Neural progenitor cell (in vitro differentiated cells): Measurements from ENCODE around the gene NR1D2. TPM values are rescaled to one million over a fixed set of nuclear protein-coding genes. Genes with fewer than 3 reads are reported as not detected.

Source experiments
- DNase-seq: peaks from one replicate; pipeline ENCODE4 v3.0.0-alpha.2; 2016; ENCODE audit warnings: low spot score
- H2AFZ ChIP-seq: fragments of 200-600 bp; sonication (generic); replicated peaks from 2 replicates; pipeline ENCODE4 v1.6.1; 2016; ENCODE audit warnings: antibody characterized with exemption
- H3F3A ChIP-seq: fragments of 200-600 bp; sonication (generic); 2 replicates; pipeline ENCODE4 v1.6.1; 2016; ENCODE audit warnings: antibody characterized with exemption, low read depth
- H3K27ac ChIP-seq: fragments of 200-600 bp; sonication (generic); 2 replicates; pipeline ENCODE4 v1.5.1; 2016; ENCODE audit warnings: mild to moderate bottlenecking
- H3K27me3 ChIP-seq: fragments of 200-600 bp; sonication (generic); 2 replicates; pipeline ENCODE4 v1.6.1; 2016; ENCODE audit warnings: mild to moderate bottlenecking, moderate library complexity
- H3K36me3 ChIP-seq: fragments of 200-600 bp; sonication (generic); 2 replicates; pipeline ENCODE4 v1.5.1; 2016
- H3K4me1 ChIP-seq: fragments of 200-600 bp; sonication (generic); 2 replicates; pipeline ENCODE4 v1.6.1; 2016; ENCODE audit warnings: mixed run types
- H3K4me2 ChIP-seq: fragments of 200-600 bp; sonication (generic); 2 replicates; pipeline ENCODE4 v1.6.1; 2016
- H3K4me3 ChIP-seq: fragments of 200-600 bp; sonication (generic); 2 replicates; pipeline ENCODE4 v1.5.1; 2016
- H3K79me2 ChIP-seq: fragments of 200-600 bp; sonication (generic); 2 replicates; pipeline ENCODE4 v1.6.1; 2016; ENCODE audit warnings: low read depth
- H3K9ac ChIP-seq: fragments of 200-600 bp; sonication (generic); 2 replicates; pipeline ENCODE4 v1.6.1; 2016
- H3K9me3 ChIP-seq: fragments of 200-600 bp; sonication (generic); 2 replicates; pipeline ENCODE4 v1.5.1; 2016; ENCODE audit warnings: low read depth
- H4K20me1 ChIP-seq: fragments of 200-600 bp; sonication (generic); 2 replicates; pipeline ENCODE4 v1.6.1; 2016; ENCODE audit warnings: low read depth
- H3K27ac Mint-ChIP-seq: 3 replicates; pipeline ENCODE4 v1.8.0; 2021; ENCODE audit warnings: mixed read lengths
- H3K27me3 Mint-ChIP-seq: 2 replicates; pipeline ENCODE4 v1.8.0; 2022; ENCODE audit warnings: low read depth, mild to moderate bottlenecking, inconsistent platforms, moderate library complexity, mixed read lengths; ENCODE audit not compliant: insufficient read depth
- H3K36me3 Mint-ChIP-seq: 3 replicates; pipeline ENCODE4 v1.8.0; 2021; ENCODE audit warnings: mixed read lengths
- H3K4me1 Mint-ChIP-seq: 3 replicates; pipeline ENCODE4 v1.8.0; 2021; ENCODE audit warnings: mixed read lengths
- H3K4me3 Mint-ChIP-seq: 3 replicates; pipeline ENCODE4 v1.8.0; 2021; ENCODE audit warnings: mild to moderate bottlenecking, moderate library complexity, mixed read lengths
- H3K9me3 Mint-ChIP-seq: 3 replicates; pipeline ENCODE4 v1.8.0; 2020; ENCODE audit warnings: mixed read lengths
- CTCF ChIP-seq: fragments of 200-600 bp; sonication (generic); IDR thresholded peaks from 2 replicates; pipeline ENCODE4 v1.5.1; 2017; ENCODE audit warnings: antibody characterized with exemption, mild to moderate bottlenecking
- EZH2 ChIP-seq: fragments of 200-600 bp; sonication (generic); IDR thresholded peaks from 2 replicates; pipeline ENCODE4 v1.6.1; 2017; ENCODE audit warnings: antibody characterized with exemption, mild to moderate bottlenecking, moderate library complexity
- EZH2phosphoT487 ChIP-seq: fragments of 200-600 bp; sonication (generic); IDR thresholded peaks from 2 replicates; pipeline ENCODE4 v1.6.1; 2017; ENCODE audit warnings: antibody characterized with exemption
- total RNA-seq: library from RNA; depleted of rRNA; stranded (reverse); fragments of >200 nt; gene quantifications from 2 replicates; pipeline ENCODE4 v1.2.3, GENCODE V29; 2015; ENCODE audit warnings: low replicate concordance

NR1D2 gene
- total RNA-seq, 1 donor from 2014 or later, result 43.7 TPM

DNA sequence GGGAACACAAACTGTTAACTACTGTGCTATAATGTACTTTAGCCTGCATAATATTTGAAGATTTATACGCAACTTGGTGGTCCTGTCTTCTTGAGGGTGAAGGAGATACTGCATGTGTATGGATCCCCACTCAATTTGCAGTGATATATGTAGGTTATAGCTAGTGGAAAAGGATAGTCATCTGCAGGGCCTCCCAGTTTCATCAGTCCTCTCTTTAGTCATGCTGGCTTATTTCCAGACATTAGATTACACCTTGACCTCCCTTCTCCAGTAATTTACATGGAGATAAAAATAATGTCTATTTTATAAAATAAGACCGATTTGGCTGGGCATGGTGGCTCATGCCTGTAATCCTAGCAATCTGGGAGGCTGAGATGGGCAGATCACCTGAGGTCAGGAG is 3.7 kb downstream of the NR1D2 start:
- no peak overlapping the region for H3K27ac Mint-ChIP-seq
- DNase-seq, result no peak
- Histone ChIP-seq H3K9ac (no peak overlapping the region), H3F3A (peaks cover 29% of the 10 kb centered on the region), H2AFZ (no peak overlapping the region), H3K9me3 (no peaks in the 10 kb centered on the region), H3K4me1 (peaks cover 18% of the 10 kb centered on the region), H4K20me1 (peaks cover 23% of the 10 kb centered on the region), H3K4me3 (no peak overlapping the region), H3K27me3 (no peaks in the 10 kb centered on the region), H3K27ac (no peak overlapping the region), H3K79me2 (peaks cover 76% of the 10 kb centered on the region), H3K36me3 (no peaks in the 10 kb centered on the region), H3K4me2 (no peak overlapping the region)
- peaks cover 1% of the 10 kb centered on the region for H3K9me3 Mint-ChIP-seq
- H3K36me3 Mint-ChIP-seq, result peaks cover 11% of the 10 kb centered on the region
- H3K4me3 Mint-ChIP-seq, result no peak overlapping the region
- TF ChIP-seq EZH2phosphoT487 (no peak), EZH2 (no peak), CTCF (no peak)
- H3K27me3 Mint-ChIP-seq, result no peaks in the 10 kb centered on the region
- peaks cover 20% of the 10 kb centered on the region for H3K4me1 Mint-ChIP-seq

DNA sequence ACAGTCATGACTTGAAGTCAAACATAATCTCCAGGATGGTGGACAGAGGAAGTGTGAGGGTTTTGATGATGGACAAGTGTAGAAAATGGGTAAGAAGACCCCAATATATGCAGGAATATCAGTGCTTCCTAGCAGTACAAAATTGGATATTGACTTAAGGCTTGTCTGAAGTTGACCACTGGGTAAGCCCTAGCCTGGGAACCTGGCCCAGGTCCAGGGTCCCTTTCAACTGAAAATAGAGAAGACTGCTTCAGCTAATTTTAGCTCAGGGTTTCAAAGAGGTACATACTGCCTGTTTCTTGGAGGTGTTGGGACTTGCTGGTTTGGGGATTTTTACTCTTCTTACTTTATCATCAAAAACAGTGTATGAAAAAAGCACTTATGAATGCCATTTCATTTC is 4.7 kb downstream of the NR1D2 start:
- no peak overlapping the region for H3K27ac ChIP-seq
- H4K20me1 ChIP-seq, result peaks cover 33% of the 10 kb centered on the region
- Mint-ChIP-seq H3K27ac (no peak overlapping the region), H3K36me3 (peaks cover 15% of the 10 kb centered on the region), H3K4me1 (peaks cover 12% of the 10 kb centered on the region), H3K4me3 (no peak overlapping the region), H3K27me3 (no peaks in the 10 kb centered on the region), H3K9me3 (peaks cover 1% of the 10 kb centered on the region)
- no peak overlapping the region for H3K9ac ChIP-seq
- peaks cover 86% of the 10 kb centered on the region for H3K79me2 ChIP-seq
- peaks cover 19% of the 10 kb centered on the region for H3F3A ChIP-seq
- peaks cover 13% of the 10 kb centered on the region for H3K4me1 ChIP-seq
- H3K27me3 ChIP-seq, result no peaks in the 10 kb centered on the region
- no peak overlapping the region for H3K4me3 ChIP-seq
- no peak for TF ChIP-seq EZH2
- no peak for TF ChIP-seq EZH2phosphoT487
- TF ChIP-seq CTCF, result no peak
- no peak overlapping the region for H3K4me2 ChIP-seq
- H3K36me3 ChIP-seq, result no peaks in the 10 kb centered on the region
- no peaks in the 10 kb centered on the region for H3K9me3 ChIP-seq
- no peak for DNase-seq
- no peak overlapping the region for H2AFZ ChIP-seq

- H3K4me3 ChIP-seq, result no peak overlapping the region
- H3K27ac ChIP-seq, result no peak overlapping the region
- H2AFZ ChIP-seq, result no peak overlapping the region
- peaks cover 91% of the 10 kb centered on the region for H3K79me2 ChIP-seq
- Mint-ChIP-seq H3K27ac (no peak overlapping the region), H3K27me3 (no peaks in the 10 kb centered on the region), H3K9me3 (peaks cover 1% of the 10 kb centered on the region), H3K4me3 (no peak overlapping the region), H3K36me3 (peaks cover 17% of the 10 kb centered on the region), H3K4me1 (peaks cover 12% of the 10 kb centered on the region)
- TF ChIP-seq CTCF (no peak), EZH2phosphoT487 (no peak), EZH2 (no peak)
- no peaks in the 10 kb centered on the region for H3K36me3 ChIP-seq
- peaks cover 18% of the 10 kb centered on the region for H3F3A ChIP-seq
- H3K27me3 ChIP-seq, result no peaks in the 10 kb centered on the region
- H3K9me3 ChIP-seq, result no peaks in the 10 kb centered on the region
- H3K4me2 ChIP-seq, result no peak overlapping the region
- H3K9ac ChIP-seq, result no peak overlapping the region
- peaks cover 13% of the 10 kb centered on the region for H3K4me1 ChIP-seq
- DNase-seq, result no peak
- H4K20me1 ChIP-seq, result peaks cover 36% of the 10 kb centered on the region
Observed at GRCh38 chr3:23950293-23950692, 5.2 kb downstream of the NR1D2 start.
